HepG2 (cell line): Measurements from ENCODE around the gene TUBB. TPM values are rescaled to one million over a fixed set of nuclear protein-coding genes. Genes with fewer than 3 reads are reported as not detected.

Experiments used
- ARID2 ChIP-seq: sonication (generic); formaldehyde crosslinking; IDR thresholded peaks from 2 replicates; pipeline ENCODE4 v1.8.1; 2022; ENCODE audit warnings: mild to moderate bottlenecking, missing genetic modification reagents, borderline replicate concordance
- IRX3 ChIP-seq: sonication (generic); formaldehyde crosslinking; IDR thresholded peaks from 2 replicates; pipeline ENCODE4 v1.8.1; 2023; ENCODE audit warnings: mild to moderate bottlenecking, low read depth, missing genetic modification reagents, borderline replicate concordance
- MEIS1 ChIP-seq: sonication (generic); formaldehyde crosslinking; IDR thresholded peaks from 2 replicates; pipeline ENCODE4 v1.9.0; 2021; ENCODE audit warnings: mild to moderate bottlenecking, missing genetic modification reagents, moderate library complexity, borderline replicate concordance
- NCOR1 ChIP-seq: fragments of 200-600 bp; sonication (generic); IDR thresholded peaks from 2 replicates; pipeline ENCODE4 v1.7.0; 2017; ENCODE audit warnings: antibody characterized with exemption, low read length, borderline replicate concordance
- NR2C2 ChIP-seq: sonication (generic); formaldehyde crosslinking; IDR thresholded peaks from 2 replicates; pipeline ENCODE4 v1.4.0; 2020; ENCODE audit warnings: missing genetic modification reagents, mild to moderate bottlenecking, moderate library complexity, borderline replicate concordance
- NR3C1 ChIP-seq: sonication (generic); formaldehyde crosslinking; IDR thresholded peaks from 2 replicates; pipeline ENCODE4 v1.4.0; 2020; ENCODE audit warnings: missing genetic modification reagents
- REL ChIP-seq: sonication (generic); formaldehyde crosslinking; conservative IDR thresholded peaks from 2 replicates; pipeline ENCODE4 v1.8.0; 2022; ENCODE audit warnings: mild to moderate bottlenecking, missing genetic modification reagents, moderate library complexity
- RELA ChIP-seq: sonication (generic); formaldehyde crosslinking; IDR thresholded peaks from 2 replicates; pipeline ENCODE4 v1.4.0; 2020; ENCODE audit warnings: missing genetic modification reagents
- RXRB ChIP-seq: IDR thresholded peaks from 2 replicates; pipeline ENCODE4 v1.6.1; 2016; ENCODE audit warnings: borderline replicate concordance, missing genetic modification reagents, missing compliant biosample characterization
- SIX1 ChIP-seq: sonication (generic); formaldehyde crosslinking; IDR thresholded peaks from 2 replicates; pipeline ENCODE4 v1.4.0; 2020; ENCODE audit warnings: missing genetic modification reagents, borderline replicate concordance
- SNAI1 ChIP-seq: sonication (generic); formaldehyde crosslinking; IDR thresholded peaks from 2 replicates; pipeline ENCODE4 v1.5.0; 2020; ENCODE audit warnings: mild to moderate bottlenecking, missing genetic modification reagents, borderline replicate concordance
- TBX2 ChIP-seq: sonication (generic); formaldehyde crosslinking; IDR thresholded peaks from 2 replicates; pipeline ENCODE4 v1.5.0; 2020; ENCODE audit warnings: missing genetic modification reagents, mild to moderate bottlenecking, borderline replicate concordance
- TCF7 ChIP-seq: sonication (generic); IDR thresholded peaks from 2 replicates; pipeline ENCODE4 v1.6.1; 2016; ENCODE audit warnings: antibody characterized with exemption, low read depth
- ZNF230 ChIP-seq: sonication (generic); formaldehyde crosslinking; IDR thresholded peaks from 2 replicates; pipeline ENCODE4 v1.4.0; 2020; ENCODE audit warnings: mild to moderate bottlenecking, missing genetic modification reagents
- ZNF296 ChIP-seq: sonication (generic); formaldehyde crosslinking; conservative IDR thresholded peaks from 2 replicates; pipeline ENCODE4 v1.5.0; 2020; ENCODE audit warnings: mild to moderate bottlenecking, missing genetic modification reagents
- ZNF441 ChIP-seq: sonication (generic); formaldehyde crosslinking; IDR thresholded peaks from 2 replicates; pipeline ENCODE4 v1.7.0; 2021; ENCODE audit warnings: missing genetic modification reagents, borderline replicate concordance
- ZNF557 ChIP-seq: sonication (generic); formaldehyde crosslinking; IDR thresholded peaks from 2 replicates; pipeline ENCODE4 v1.4.0; 2020; ENCODE audit warnings: missing genetic modification reagents
- ZNF605 ChIP-seq: sonication (generic); formaldehyde crosslinking; IDR thresholded peaks from 2 replicates; pipeline ENCODE4 v1.8.0; 2022; ENCODE audit warnings: mild to moderate bottlenecking, missing genetic modification reagents
- ZNF607 ChIP-seq: sonication (generic); formaldehyde crosslinking; IDR thresholded peaks from 2 replicates; pipeline ENCODE4 v1.5.1; 2020; ENCODE audit warnings: missing genetic modification reagents, mild to moderate bottlenecking, borderline replicate concordance
- ZNF775 ChIP-seq: sonication (generic); formaldehyde crosslinking; IDR thresholded peaks from 2 replicates; pipeline ENCODE4 v1.4.0; 2020; ENCODE audit warnings: missing genetic modification reagents, mild to moderate bottlenecking, moderate library complexity, borderline replicate concordance
- ZNF839 ChIP-seq: sonication (generic); formaldehyde crosslinking; IDR thresholded peaks from 2 replicates; pipeline ENCODE4 v1.4.0; 2020; ENCODE audit warnings: missing genetic modification reagents, mild to moderate bottlenecking, borderline replicate concordance
- polyA plus RNA-seq, 8 experiments: library from polyadenylated mRNA; depleted of rRNA in 3 of 8; stranded (reverse) in 7 of 8; unstranded in 1 of 8; fragments of >200 nt; fragmentation: Illumina TruSeq in 4 of 8; extraction: Trizol in 4 of 8; gene quantifications; 2 replicates each; pipeline versions ENCODE4 v1.2.1 to v1.2.3, GENCODE V29; 2011 to 2016; ENCODE audit warnings: low read depth in 4 of 8, missing spikeins in 1 of 8, mixed read lengths in 1 of 8; ENCODE audit not compliant: insufficient read depth in 1 of 8
- total RNA-seq, 5 experiments: library from RNA; depleted of rRNA; stranded (reverse); fragments of >200 nt; fragmentation: Illumina TruSeq; extraction: Trizol; gene quantifications; 2 replicates each; pipeline ENCODE4 v1.2.3, GENCODE V29; 2016; ENCODE audit warnings: low read depth in 1 of 5
- TF ChIP-seq, protein P1 (sequence below): sonication (generic); formaldehyde crosslinking; IDR thresholded peaks from 2 replicates; pipeline ENCODE4 v1.5.1; 2020; ENCODE audit warnings: mild to moderate bottlenecking, missing genetic modification reagents, moderate library complexity
- TF ChIP-seq, protein P2 (sequence below): sonication (generic); formaldehyde crosslinking; IDR thresholded peaks from 2 replicates; pipeline ENCODE4 v1.9.0; 2021; ENCODE audit warnings: missing genetic modification reagents, borderline replicate concordance

The TUBB gene
- total and polyA plus RNA-seq, 2 of the 13 experiments (the other 11 are each of a cell fraction or from before 2014, with no cell fraction given): 911 to 1,163 TPM

DNA sequence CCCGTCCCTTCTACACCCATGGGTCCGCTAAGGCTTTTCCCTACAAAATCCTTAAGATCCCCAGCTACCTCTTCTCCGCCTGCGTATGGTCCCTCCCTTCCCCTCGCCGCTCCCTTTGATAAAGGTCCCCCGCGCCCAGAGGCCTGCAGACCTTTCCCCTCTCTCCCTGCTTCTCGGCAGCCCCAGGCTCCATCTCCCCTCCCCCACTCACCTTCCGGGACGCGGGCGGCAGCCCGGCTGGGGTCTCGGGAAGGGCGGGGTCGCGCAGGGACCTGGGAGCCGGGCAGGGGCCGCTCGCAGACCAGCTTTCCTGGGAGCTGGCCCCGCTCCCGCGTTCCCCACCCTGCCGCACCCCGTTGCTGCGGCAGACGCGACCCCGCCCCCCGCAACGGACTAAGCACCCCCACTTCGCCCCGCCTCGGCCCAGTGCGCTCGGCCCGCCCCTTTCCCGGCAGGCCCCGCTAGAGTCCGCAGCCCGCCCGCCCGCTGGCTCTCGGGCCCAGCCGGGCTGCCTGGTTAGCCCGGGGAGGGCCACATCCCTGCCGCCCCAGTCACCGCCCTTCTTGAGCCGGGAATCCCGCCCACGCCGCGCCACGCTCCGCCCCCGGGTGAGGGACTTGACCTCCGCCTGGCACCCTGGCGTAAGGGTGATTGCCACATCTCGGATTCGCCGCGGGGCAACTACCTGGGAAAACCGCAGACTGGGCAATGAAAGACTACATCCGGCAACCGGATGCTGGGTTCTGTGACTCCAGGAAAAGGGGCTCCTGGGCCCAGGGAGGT is 22.4 kb downstream of the TUBB start, which contains the start of gene FLOT1 (continued):
- TF ChIP-seq, protein P1, sequence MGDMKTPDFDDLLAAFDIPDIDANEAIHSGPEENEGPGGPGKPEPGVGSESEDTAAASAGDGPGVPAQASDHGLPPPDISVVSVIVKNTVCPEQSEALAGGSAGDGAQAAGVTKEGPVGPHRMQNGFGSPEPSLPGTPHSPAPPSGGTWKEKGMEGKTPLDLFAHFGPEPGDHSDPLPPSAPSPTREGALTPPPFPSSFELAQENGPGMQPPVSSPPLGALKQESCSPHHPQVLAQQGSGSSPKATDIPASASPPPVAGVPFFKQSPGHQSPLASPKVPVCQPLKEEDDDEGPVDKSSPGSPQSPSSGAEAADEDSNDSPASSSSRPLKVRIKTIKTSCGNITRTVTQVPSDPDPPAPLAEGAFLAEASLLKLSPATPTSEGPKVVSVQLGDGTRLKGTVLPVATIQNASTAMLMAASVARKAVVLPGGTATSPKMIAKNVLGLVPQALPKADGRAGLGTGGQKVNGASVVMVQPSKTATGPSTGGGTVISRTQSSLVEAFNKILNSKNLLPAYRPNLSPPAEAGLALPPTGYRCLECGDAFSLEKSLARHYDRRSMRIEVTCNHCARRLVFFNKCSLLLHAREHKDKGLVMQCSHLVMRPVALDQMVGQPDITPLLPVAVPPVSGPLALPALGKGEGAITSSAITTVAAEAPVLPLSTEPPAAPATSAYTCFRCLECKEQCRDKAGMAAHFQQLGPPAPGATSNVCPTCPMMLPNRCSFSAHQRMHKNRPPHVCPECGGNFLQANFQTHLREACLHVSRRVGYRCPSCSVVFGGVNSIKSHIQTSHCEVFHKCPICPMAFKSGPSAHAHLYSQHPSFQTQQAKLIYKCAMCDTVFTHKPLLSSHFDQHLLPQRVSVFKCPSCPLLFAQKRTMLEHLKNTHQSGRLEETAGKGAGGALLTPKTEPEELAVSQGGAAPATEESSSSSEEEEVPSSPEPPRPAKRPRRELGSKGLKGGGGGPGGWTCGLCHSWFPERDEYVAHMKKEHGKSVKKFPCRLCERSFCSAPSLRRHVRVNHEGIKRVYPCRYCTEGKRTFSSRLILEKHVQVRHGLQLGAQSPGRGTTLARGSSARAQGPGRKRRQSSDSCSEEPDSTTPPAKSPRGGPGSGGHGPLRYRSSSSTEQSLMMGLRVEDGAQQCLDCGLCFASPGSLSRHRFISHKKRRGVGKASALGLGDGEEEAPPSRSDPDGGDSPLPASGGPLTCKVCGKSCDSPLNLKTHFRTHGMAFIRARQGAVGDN: peak; percentile 96
- TF ChIP-seq IRX3 (0 out of 2 replicates have a peak, but pooled peaks have one; percentile 18), NCOR1 (peak; percentile 56; the same call in 1 of the 2 replicates), SNAI1 (CRISPR knock-in tag) (peak; percentile 78; the same call in 1 of the 2 replicates), TBX2 (CRISPR knock-in tag) (peak; percentile 92), ZNF441 (CRISPR knock-in tag) (no peak), RELA (CRISPR knock-in tag) (peak; percentile 89), NR3C1 (CRISPR knock-in tag) (no peak), MEIS1 (CRISPR knock-in tag) (peak; percentile 33; the same call in 1 of the 2 replicates), ZNF605 (CRISPR knock-in tag) (peak; percentile 82), REL (CRISPR knock-in tag) (peak; percentile 100), ZNF296 (CRISPR knock-in tag) (no peak), ZNF230 (CRISPR knock-in tag) (peak; percentile 34; the same call in 1 of the 2 replicates), ZNF775 (CRISPR knock-in tag) (no peak), ZNF839 (CRISPR knock-in tag) (0 out of 2 replicates have a peak, but pooled peaks have one; percentile 21), RXRB (CRISPR knock-in tag) (peak; percentile 84), TCF7 (no peak), ZNF607 (peak; percentile 98), SIX1 (peak; percentile 70), NR2C2 (peak; percentile 87), ARID2 (CRISPR knock-in tag) (peak; percentile 97), ZNF557 (CRISPR knock-in tag) (peak; percentile 88; the same call in 1 of the 2 replicates)
- TF ChIP-seq, protein P2, sequence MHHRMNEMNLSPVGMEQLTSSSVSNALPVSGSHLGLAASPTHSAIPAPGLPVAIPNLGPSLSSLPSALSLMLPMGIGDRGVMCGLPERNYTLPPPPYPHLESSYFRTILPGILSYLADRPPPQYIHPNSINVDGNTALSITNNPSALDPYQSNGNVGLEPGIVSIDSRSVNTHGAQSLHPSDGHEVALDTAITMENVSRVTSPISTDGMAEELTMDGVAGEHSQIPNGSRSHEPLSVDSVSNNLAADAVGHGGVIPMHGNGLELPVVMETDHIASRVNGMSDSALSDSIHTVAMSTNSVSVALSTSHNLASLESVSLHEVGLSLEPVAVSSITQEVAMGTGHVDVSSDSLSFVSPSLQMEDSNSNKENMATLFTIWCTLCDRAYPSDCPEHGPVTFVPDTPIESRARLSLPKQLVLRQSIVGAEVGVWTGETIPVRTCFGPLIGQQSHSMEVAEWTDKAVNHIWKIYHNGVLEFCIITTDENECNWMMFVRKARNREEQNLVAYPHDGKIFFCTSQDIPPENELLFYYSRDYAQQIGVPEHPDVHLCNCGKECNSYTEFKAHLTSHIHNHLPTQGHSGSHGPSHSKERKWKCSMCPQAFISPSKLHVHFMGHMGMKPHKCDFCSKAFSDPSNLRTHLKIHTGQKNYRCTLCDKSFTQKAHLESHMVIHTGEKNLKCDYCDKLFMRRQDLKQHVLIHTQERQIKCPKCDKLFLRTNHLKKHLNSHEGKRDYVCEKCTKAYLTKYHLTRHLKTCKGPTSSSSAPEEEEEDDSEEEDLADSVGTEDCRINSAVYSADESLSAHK (CRISPR knock-in tag): no peak
